K562 (cell line): ENCODE measurements around the gene SPAG9. TPM values are rescaled to one million over a fixed set of nuclear protein-coding genes. Genes with fewer than 3 reads are reported as not detected.
A peak's percentile ranks its signal among the peaks of the same experiment; 100 is the strongest.

Experiments used
- BCLAF1 ChIP-seq, 2 experiments: fragments of 450-650 bp in 1 of 2; IDR thresholded peaks; 2 replicates each; pipeline ENCODE4 v1.6.1; 2011 to 2017; ENCODE audit warnings: low read depth in 2 of 2, antibody characterized with exemption in 1 of 2, borderline replicate concordance in 1 of 2, low read length in 1 of 2, mild to moderate bottlenecking in 1 of 2, mixed read lengths in 1 of 2; ENCODE audit not compliant: control insufficient read depth in 1 of 2
- CBX2 ChIP-seq: fragments of 200-600 bp; sonication (generic); IDR thresholded peaks from one replicate; pipeline ENCODE4 v1.6.1; 2012; ENCODE audit warnings: mild to moderate bottlenecking, low read length, inconsistent platforms; ENCODE audit not compliant: insufficient read depth, poor library complexity, severe bottlenecking
- CCAR2 ChIP-seq: fragments of 200-400 bp; formaldehyde crosslinking; IDR thresholded peaks from 2 replicates; pipeline ENCODE4 v1.6.1; 2017; ENCODE audit warnings: mild to moderate bottlenecking, low read depth, low read length
- ETS1 ChIP-seq: conservative IDR thresholded peaks from 2 replicates; pipeline ENCODE4 v1.6.1; 2011; ENCODE audit warnings: low read depth, mild to moderate bottlenecking, low read length; ENCODE audit not compliant: control insufficient read depth
- ETV5 ChIP-seq: sonication (generic); formaldehyde crosslinking; IDR thresholded peaks from 2 replicates; pipeline ENCODE4 v1.4.0; 2020; ENCODE audit warnings: low read depth, mild to moderate bottlenecking, missing genetic modification reagents
- FOXK2 ChIP-seq, 2 experiments: fragments of 450-650 bp; IDR thresholded peaks in 1 of 2; conservative IDR thresholded peaks in 1 of 2; 2 replicates each; pipeline ENCODE4 v1.6.1; 2016; ENCODE audit warnings: low read depth in 2 of 2, mild to moderate bottlenecking in 1 of 2
- FOXP4 ChIP-seq: sonication (generic); formaldehyde crosslinking; IDR thresholded peaks from 2 replicates; pipeline ENCODE4 v1.8.0; 2022; ENCODE audit warnings: mild to moderate bottlenecking, missing genetic modification reagents, borderline replicate concordance
- HDAC1 ChIP-seq, 2 experiments: fragments of 450-650 bp; IDR thresholded peaks; 2 replicates each; pipeline ENCODE4 v1.6.1; 2016 to 2017; ENCODE audit warnings: inconsistent platforms in 1 of 2, mild to moderate bottlenecking in 1 of 2, moderate library complexity in 1 of 2
- MLX ChIP-seq, 2 experiments: fragments of 450-650 bp in 1 of 2; sonication (generic) in 1 of 2; formaldehyde crosslinking; conservative IDR thresholded peaks; 2 replicates each; pipeline versions ENCODE4 v1.4.0 to v1.8.1; 2020 to 2022; ENCODE audit warnings: mild to moderate bottlenecking in 1 of 2, missing genetic modification reagents in 1 of 2
- PTTG1 ChIP-seq: fragments of 450-650 bp; IDR thresholded peaks from 2 replicates; pipeline ENCODE4 v1.6.1; 2016; ENCODE audit warnings: low read depth, mild to moderate bottlenecking, missing genetic modification characterization, missing compliant biosample characterization
- SMAD3 ChIP-seq: fragments of 450-650 bp; formaldehyde crosslinking; conservative IDR thresholded peaks from 2 replicates; pipeline ENCODE4 v1.4.0; 2020; ENCODE audit warnings: mild to moderate bottlenecking
- SMARCE1 ChIP-seq: fragments of 450-650 bp; IDR thresholded peaks from 2 replicates; pipeline ENCODE4 v1.7.1; 2016; ENCODE audit warnings: mild to moderate bottlenecking
- TCF15 ChIP-seq: fragments of 250-450 bp; sonication (Bioruptor Pico); IDR thresholded peaks from 2 replicates; pipeline ENCODE4 v1.8.0; 2022; ENCODE audit warnings: moderate library complexity, mild to moderate bottlenecking, inconsistent platforms
- USF2 ChIP-seq: sonication (generic); formaldehyde crosslinking; IDR thresholded peaks from 2 replicates; pipeline ENCODE4 v1.5.0; 2020; ENCODE audit warnings: missing genetic modification reagents
- XRCC4 ChIP-seq: IDR thresholded peaks from one replicate; pipeline ENCODE4 v1.6.1; 2011; ENCODE audit not compliant: insufficient read depth, insufficient read length; ENCODE audit errors: extremely low read depth
- ZNF165 ChIP-seq: fragments of 250-450 bp; sonication (Bioruptor Pico); IDR thresholded peaks from 2 replicates; pipeline ENCODE4 v1.4.0; 2020; ENCODE audit warnings: borderline replicate concordance
- polyA plus RNA-seq, 8 experiments: library from polyadenylated mRNA; depleted of rRNA in 4 of 8; stranded (reverse) in 5 of 8; unstranded in 3 of 8; fragments of >200 nt; fragmentation: Nextera tagmentation in 2 of 8; fragmentation: Illumina TruSeq in 1 of 8; extraction: Ambion mirVana in 2 of 8; extraction: Trizol in 1 of 8; gene quantifications; 2 replicates each; pipeline versions ENCODE4 v1.2.1 to v1.2.3, GENCODE V29; 2011 to 2014; ENCODE audit warnings: inconsistent platforms in 1 of 8, missing spikeins in 1 of 8
- total RNA-seq, 7 experiments: library from RNA; depleted of rRNA in 6 of 7; stranded (reverse); fragments of >200 nt in 6 of 7; fragmentation: Illumina TruSeq in 2 of 7; extraction: Trizol in 2 of 7; gene quantifications; 2 replicates each; pipeline versions ENCODE4 v1.2.1 to v1.2.3, GENCODE V29; 2011 to 2021; ENCODE audit warnings: low replicate concordance in 1 of 7

Gene SPAG9
- total and polyA plus RNA-seq, 9 of the 15 experiments (the other 6 are each of a cell fraction or from before 2014, with no cell fraction given) = 12.2 to 99.2 (median 58.2) TPM

- TF ChIP-seq BCLAF1 (IDR thresholded peaks at IDR 0.05; ENCODE audit: borderline replicate concordance in 1 of 2, control insufficient read depth in 1 of 2, low read depth in 2 of 2, low read length in 1 of 2) (peak in 1 of 2 experiments; percentile 99; a peak in 2 of 4 replicates), CCAR2 (0 out of 2 replicates have a peak, but pooled peaks have one; percentile 75), ZNF165 (no peak), MLX (CRISPR knock-in tag; conservative IDR thresholded peaks at IDR 0.05) (no peak; a peak in 1 of 4 replicates), USF2 (CRISPR knock-in tag) (peak; percentile 89), ETS1 (peak; percentile 96), SMARCE1 (peak; percentile 66; the same call in 1 of the 2 replicates), FOXP4 (CRISPR knock-in tag) (peak; percentile 95), FOXK2 (conservative IDR thresholded peaks at IDR 0.05 in 1 of 2, IDR thresholded peaks at IDR 0.05 in 1 of 2; ENCODE audit: low read depth in 2 of 2) (peak; percentile 94), HDAC1 (IDR thresholded peaks at IDR 0.05) (peak; percentile 97 to 100), TCF15 (no peak), ETV5 (CRISPR knock-in tag) (peak; percentile 91), XRCC4 (no peak), PTTG1 (tag) (no peak), SMAD3 (CRISPR knock-in tag) (peak; percentile 76; the same call in 1 of the 2 replicates), CBX2 (no peak)
These were observed 32.8 kb upstream of the SPAG9 start, which contains the start of gene NME1 (continued) for GRCh38 chr17:51153210-51154072.
